WTC11 (cell line): ENCODE data around the gene PGM2L1. TPM values are rescaled to one million over a fixed set of nuclear protein-coding genes. Genes with fewer than 3 reads are reported as not detected.

Experiments
- ATAC-seq: fragments of 200-7000 bp; cut with Tn5 transposase; 2 replicates; pipeline ENCODE4 v1.10.0; 2021; ENCODE audit warnings: mild to moderate bottlenecking, moderate library complexity
- CTCF ChIA-PET: fragments of 300-600 bp; sonication (Branson Sonifier 250); formaldehyde crosslinking; loops from one replicate; lab custom pipeline; 2021; ENCODE audit warnings: antibody characterized with exemption; lab: Charles Lee
- POLR2A ChIA-PET: fragments of 350-600 bp; sonication (Branson Sonifier 250); formaldehyde crosslinking; loops from one replicate; lab custom pipeline; 2021; ENCODE audit warnings: antibody characterized with exemption; lab: Charles Lee
- DNase-seq: peaks from one replicate; pipeline ENCODE4 v3.0.0; 2021; ENCODE audit warnings: low spot score
- H3K27ac Mint-ChIP-seq: 2 replicates; pipeline ENCODE4 v1.8.0; 2021; ENCODE audit warnings: mixed read lengths
- H3K27me3 Mint-ChIP-seq: 2 replicates; pipeline ENCODE4 v1.8.0; 2021; ENCODE audit warnings: low read depth, mild to moderate bottlenecking, moderate library complexity, mixed read lengths
- H3K36me3 Mint-ChIP-seq: 2 replicates; pipeline ENCODE4 v1.8.0; 2021; ENCODE audit warnings: mixed read lengths
- H3K4me1 Mint-ChIP-seq: 2 replicates; pipeline ENCODE4 v1.8.0; 2022; ENCODE audit warnings: mixed read lengths
- H3K4me3 Mint-ChIP-seq: 2 replicates; pipeline ENCODE4 v1.8.0; 2021; ENCODE audit warnings: mild to moderate bottlenecking, moderate library complexity, mixed read lengths
- H3K9me3 Mint-ChIP-seq: 2 replicates; pipeline ENCODE4 v1.8.0; 2021; ENCODE audit warnings: mixed read lengths
- GABPB1 ChIP-seq: sonication (generic); formaldehyde crosslinking; IDR thresholded peaks from 2 replicates; pipeline ENCODE4 v1.8.1; 2023; ENCODE audit warnings: mild to moderate bottlenecking, missing genetic modification reagents
- GRHL2 ChIP-seq: fragments of 250-450 bp; sonication (Bioruptor Pico); IDR thresholded peaks from 2 replicates; pipeline ENCODE4 v1.8.0; 2022; ENCODE audit warnings: mild to moderate bottlenecking, moderate library complexity; ENCODE audit not compliant: insufficient replicate concordance, severe bottlenecking
- NFYB ChIP-seq: sonication (generic); formaldehyde crosslinking; conservative IDR thresholded peaks from 2 replicates; pipeline ENCODE4 v1.8.0; 2022; ENCODE audit warnings: low read depth, missing genetic modification reagents
- PREB ChIP-seq: sonication (generic); formaldehyde crosslinking; IDR thresholded peaks from 2 replicates; pipeline ENCODE4 v1.8.1; 2022; ENCODE audit warnings: mild to moderate bottlenecking, missing genetic modification reagents, moderate library complexity, borderline replicate concordance
- TEAD4 ChIP-seq: sonication (generic); formaldehyde crosslinking; IDR thresholded peaks from 2 replicates; pipeline ENCODE4 v1.8.0; 2022; ENCODE audit warnings: mild to moderate bottlenecking, missing genetic modification reagents
- ZNF263 ChIP-seq: sonication (generic); formaldehyde crosslinking; IDR thresholded peaks from 2 replicates; pipeline ENCODE4 v1.8.1; 2022; ENCODE audit warnings: low read depth, mild to moderate bottlenecking, moderate library complexity, missing genetic modification reagents
- total RNA-seq: library from RNA; stranded (reverse); gene quantifications from 3 replicates; pipeline ENCODE4 v1.2.3, GENCODE V29; 2021
- TF ChIP-seq, protein P1 (sequence below): sonication (generic); formaldehyde crosslinking; IDR thresholded peaks from 2 replicates; pipeline ENCODE4 v1.8.0; 2023; ENCODE audit warnings: missing genetic modification reagents, mild to moderate bottlenecking, borderline replicate concordance
- TF ChIP-seq, protein P2 (sequence below): sonication (generic); formaldehyde crosslinking; IDR thresholded peaks from 2 replicates; pipeline ENCODE4 v1.8.1; 2023; ENCODE audit warnings: mild to moderate bottlenecking, missing genetic modification reagents
- TF ChIP-seq, protein P3 (sequence below): sonication (generic); formaldehyde crosslinking; IDR thresholded peaks from 2 replicates; pipeline ENCODE4 v1.8.0; 2022; ENCODE audit warnings: mild to moderate bottlenecking, missing genetic modification reagents
- TF ChIP-seq, protein P4 (sequence below): fragments of 200-600 bp; IDR thresholded peaks from 2 replicates; pipeline ENCODE4 v1.8.0; 2022; ENCODE audit warnings: antibody characterized with exemption

The PGM2L1 gene
- total RNA-seq, 1 experiment from 2014 or later: 34.1 TPM

GRCh38 chr11:74388678-74389327 lies 9.4 kb downstream of the PGM2L1 start (continued):
- TF ChIP-seq ZNF263 (no peak), GRHL2 (CRISPR knock-in tag) (no peak), TEAD4 (CRISPR knock-in tag) (no peak), PREB (CRISPR knock-in tag) (no peak), NFYB (no peak)
- TF ChIP-seq, protein P1, sequence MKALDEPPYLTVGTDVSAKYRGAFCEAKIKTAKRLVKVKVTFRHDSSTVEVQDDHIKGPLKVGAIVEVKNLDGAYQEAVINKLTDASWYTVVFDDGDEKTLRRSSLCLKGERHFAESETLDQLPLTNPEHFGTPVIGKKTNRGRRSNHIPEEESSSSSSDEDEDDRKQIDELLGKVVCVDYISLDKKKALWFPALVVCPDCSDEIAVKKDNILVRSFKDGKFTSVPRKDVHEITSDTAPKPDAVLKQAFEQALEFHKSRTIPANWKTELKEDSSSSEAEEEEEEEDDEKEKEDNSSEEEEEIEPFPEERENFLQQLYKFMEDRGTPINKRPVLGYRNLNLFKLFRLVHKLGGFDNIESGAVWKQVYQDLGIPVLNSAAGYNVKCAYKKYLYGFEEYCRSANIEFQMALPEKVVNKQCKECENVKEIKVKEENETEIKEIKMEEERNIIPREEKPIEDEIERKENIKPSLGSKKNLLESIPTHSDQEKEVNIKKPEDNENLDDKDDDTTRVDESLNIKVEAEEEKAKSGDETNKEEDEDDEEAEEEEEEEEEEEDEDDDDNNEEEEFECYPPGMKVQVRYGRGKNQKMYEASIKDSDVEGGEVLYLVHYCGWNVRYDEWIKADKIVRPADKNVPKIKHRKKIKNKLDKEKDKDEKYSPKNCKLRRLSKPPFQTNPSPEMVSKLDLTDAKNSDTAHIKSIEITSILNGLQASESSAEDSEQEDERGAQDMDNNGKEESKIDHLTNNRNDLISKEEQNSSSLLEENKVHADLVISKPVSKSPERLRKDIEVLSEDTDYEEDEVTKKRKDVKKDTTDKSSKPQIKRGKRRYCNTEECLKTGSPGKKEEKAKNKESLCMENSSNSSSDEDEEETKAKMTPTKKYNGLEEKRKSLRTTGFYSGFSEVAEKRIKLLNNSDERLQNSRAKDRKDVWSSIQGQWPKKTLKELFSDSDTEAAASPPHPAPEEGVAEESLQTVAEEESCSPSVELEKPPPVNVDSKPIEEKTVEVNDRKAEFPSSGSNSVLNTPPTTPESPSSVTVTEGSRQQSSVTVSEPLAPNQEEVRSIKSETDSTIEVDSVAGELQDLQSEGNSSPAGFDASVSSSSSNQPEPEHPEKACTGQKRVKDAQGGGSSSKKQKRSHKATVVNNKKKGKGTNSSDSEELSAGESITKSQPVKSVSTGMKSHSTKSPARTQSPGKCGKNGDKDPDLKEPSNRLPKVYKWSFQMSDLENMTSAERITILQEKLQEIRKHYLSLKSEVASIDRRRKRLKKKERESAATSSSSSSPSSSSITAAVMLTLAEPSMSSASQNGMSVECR (CRISPR knock-in tag): no peak

DNA sequence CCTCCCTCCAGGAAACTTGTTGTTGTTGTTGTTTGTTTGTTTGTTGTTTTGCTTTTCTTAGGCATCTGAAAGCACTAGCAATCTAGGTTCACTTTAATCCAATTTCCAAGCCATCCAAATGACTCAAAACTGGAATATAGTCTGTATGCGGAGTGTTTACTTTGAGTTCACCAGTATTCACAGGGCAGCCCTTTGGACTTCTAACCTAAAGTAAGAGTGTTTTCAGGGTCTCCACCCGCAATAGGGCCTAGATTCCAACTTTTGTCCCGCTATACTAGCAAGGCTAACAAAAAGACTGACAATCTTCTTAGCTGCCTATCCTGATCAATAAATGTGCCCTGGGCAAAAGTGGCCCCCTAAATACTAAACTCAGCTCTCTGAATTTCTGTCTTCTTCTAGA lies 13.6 kb downstream of the PGM2L1 start:
- Mint-ChIP-seq H3K27me3 (no peaks in the 10 kb centered on the region), H3K36me3 (no peaks in the 10 kb centered on the region), H3K9me3 (no peaks in the 10 kb centered on the region), H3K4me3 (no peak overlapping the region), H3K4me1 (peaks cover 34% of the 10 kb centered on the region), H3K27ac (no peak overlapping the region)
- CTCF ChIA-PET: no interaction called here
- POLR2A ChIA-PET: no interaction called here
- TF ChIP-seq, protein P2, sequence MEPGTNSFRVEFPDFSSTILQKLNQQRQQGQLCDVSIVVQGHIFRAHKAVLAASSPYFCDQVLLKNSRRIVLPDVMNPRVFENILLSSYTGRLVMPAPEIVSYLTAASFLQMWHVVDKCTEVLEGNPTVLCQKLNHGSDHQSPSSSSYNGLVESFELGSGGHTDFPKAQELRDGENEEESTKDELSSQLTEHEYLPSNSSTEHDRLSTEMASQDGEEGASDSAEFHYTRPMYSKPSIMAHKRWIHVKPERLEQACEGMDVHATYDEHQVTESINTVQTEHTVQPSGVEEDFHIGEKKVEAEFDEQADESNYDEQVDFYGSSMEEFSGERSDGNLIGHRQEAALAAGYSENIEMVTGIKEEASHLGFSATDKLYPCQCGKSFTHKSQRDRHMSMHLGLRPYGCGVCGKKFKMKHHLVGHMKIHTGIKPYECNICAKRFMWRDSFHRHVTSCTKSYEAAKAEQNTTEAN: no peak
- TF ChIP-seq, protein P1 (CRISPR knock-in tag): no peak
- TF ChIP-seq, protein P3, sequence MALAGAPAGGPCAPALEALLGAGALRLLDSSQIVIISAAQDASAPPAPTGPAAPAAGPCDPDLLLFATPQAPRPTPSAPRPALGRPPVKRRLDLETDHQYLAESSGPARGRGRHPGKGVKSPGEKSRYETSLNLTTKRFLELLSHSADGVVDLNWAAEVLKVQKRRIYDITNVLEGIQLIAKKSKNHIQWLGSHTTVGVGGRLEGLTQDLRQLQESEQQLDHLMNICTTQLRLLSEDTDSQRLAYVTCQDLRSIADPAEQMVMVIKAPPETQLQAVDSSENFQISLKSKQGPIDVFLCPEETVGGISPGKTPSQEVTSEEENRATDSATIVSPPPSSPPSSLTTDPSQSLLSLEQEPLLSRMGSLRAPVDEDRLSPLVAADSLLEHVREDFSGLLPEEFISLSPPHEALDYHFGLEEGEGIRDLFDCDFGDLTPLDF: no peak
- TF ChIP-seq, protein P4, sequence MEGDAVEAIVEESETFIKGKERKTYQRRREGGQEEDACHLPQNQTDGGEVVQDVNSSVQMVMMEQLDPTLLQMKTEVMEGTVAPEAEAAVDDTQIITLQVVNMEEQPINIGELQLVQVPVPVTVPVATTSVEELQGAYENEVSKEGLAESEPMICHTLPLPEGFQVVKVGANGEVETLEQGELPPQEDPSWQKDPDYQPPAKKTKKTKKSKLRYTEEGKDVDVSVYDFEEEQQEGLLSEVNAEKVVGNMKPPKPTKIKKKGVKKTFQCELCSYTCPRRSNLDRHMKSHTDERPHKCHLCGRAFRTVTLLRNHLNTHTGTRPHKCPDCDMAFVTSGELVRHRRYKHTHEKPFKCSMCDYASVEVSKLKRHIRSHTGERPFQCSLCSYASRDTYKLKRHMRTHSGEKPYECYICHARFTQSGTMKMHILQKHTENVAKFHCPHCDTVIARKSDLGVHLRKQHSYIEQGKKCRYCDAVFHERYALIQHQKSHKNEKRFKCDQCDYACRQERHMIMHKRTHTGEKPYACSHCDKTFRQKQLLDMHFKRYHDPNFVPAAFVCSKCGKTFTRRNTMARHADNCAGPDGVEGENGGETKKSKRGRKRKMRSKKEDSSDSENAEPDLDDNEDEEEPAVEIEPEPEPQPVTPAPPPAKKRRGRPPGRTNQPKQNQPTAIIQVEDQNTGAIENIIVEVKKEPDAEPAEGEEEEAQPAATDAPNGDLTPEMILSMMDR: no peak
- no peak for TF ChIP-seq GABPB1 (CRISPR knock-in tag)
- DNase-seq (no peak), ATAC-seq (no peak)
